PFSK-1 (cell line): ENCODE results near the gene SMC4.

Experiments
- FOXP2 ChIP-seq: optimal IDR thresholded peaks from 2 replicates; pipeline ENCODE3; 2011; ENCODE audit warnings: borderline replicate concordance, control low read depth, inconsistent platforms; ENCODE audit not compliant: insufficient read depth; ENCODE audit errors: extremely low read length, extremely low read depth
- POLR2AphosphoS5 ChIP-seq: IDR thresholded peaks from 2 replicates; pipeline ENCODE4 v1.6.1; 2012; ENCODE audit warnings: low read depth, mild to moderate bottlenecking, control low read depth, low read length, moderate library complexity
- SIN3A ChIP-seq: IDR thresholded peaks from 2 replicates; pipeline ENCODE4 v1.6.1; 2012; ENCODE audit warnings: mild to moderate bottlenecking, low read length, moderate library complexity, borderline replicate concordance; ENCODE audit not compliant: insufficient read depth
- TAF1 ChIP-seq: IDR thresholded peaks from 2 replicates; pipeline ENCODE4 v1.6.1; 2012; ENCODE audit warnings: low read length, control low read depth, borderline replicate concordance; ENCODE audit not compliant: insufficient read depth
- TF ChIP-seq, protein P1 (sequence below), 2 experiments: IDR thresholded peaks; 2 replicates each; pipeline versions ENCODE4 v1.6.1 to v1.8.0; 2011 to 2012; ENCODE audit warnings: low read depth in 2 of 2, low read length in 2 of 2, control low read depth in 1 of 2, inconsistent platforms in 1 of 2, mild to moderate bottlenecking in 1 of 2, moderate library complexity in 1 of 2; ENCODE audit not compliant: insufficient read depth in 1 of 2

Gene SMC4

DNA sequence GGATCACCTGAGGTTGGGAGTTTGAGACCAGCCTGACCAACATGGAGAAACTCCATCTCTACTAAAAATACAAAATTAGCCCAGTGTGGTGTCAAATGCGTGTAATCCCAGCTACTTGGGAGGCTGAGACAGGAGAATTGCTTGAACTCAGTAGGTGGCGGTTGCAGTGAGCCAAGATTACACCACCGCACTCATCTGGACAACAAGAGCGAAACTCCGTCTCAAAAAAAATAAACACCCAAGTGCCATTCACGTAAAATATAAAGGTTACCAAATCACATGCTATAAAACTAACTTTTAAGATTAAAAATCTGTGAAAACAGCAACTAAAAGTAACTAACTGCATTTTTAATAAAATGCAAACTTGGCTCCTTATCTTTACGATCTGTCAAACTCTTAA lies 41.2 kb downstream of the SMC4 start:
- no peak for TF ChIP-seq POLR2AphosphoS5
- no peak for TF ChIP-seq TAF1
- TF ChIP-seq, protein P1, sequence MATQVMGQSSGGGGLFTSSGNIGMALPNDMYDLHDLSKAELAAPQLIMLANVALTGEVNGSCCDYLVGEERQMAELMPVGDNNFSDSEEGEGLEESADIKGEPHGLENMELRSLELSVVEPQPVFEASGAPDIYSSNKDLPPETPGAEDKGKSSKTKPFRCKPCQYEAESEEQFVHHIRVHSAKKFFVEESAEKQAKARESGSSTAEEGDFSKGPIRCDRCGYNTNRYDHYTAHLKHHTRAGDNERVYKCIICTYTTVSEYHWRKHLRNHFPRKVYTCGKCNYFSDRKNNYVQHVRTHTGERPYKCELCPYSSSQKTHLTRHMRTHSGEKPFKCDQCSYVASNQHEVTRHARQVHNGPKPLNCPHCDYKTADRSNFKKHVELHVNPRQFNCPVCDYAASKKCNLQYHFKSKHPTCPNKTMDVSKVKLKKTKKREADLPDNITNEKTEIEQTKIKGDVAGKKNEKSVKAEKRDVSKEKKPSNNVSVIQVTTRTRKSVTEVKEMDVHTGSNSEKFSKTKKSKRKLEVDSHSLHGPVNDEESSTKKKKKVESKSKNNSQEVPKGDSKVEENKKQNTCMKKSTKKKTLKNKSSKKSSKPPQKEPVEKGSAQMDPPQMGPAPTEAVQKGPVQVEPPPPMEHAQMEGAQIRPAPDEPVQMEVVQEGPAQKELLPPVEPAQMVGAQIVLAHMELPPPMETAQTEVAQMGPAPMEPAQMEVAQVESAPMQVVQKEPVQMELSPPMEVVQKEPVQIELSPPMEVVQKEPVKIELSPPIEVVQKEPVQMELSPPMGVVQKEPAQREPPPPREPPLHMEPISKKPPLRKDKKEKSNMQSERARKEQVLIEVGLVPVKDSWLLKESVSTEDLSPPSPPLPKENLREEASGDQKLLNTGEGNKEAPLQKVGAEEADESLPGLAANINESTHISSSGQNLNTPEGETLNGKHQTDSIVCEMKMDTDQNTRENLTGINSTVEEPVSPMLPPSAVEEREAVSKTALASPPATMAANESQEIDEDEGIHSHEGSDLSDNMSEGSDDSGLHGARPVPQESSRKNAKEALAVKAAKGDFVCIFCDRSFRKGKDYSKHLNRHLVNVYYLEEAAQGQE (IDR thresholded peaks at IDR 0.05; ENCODE audit: insufficient read depth in 1 of 2, low read depth in 2 of 2, low read length in 2 of 2) = no peak
- TF ChIP-seq FOXP2 = no peak
- TF ChIP-seq SIN3A = no peak

DNA sequence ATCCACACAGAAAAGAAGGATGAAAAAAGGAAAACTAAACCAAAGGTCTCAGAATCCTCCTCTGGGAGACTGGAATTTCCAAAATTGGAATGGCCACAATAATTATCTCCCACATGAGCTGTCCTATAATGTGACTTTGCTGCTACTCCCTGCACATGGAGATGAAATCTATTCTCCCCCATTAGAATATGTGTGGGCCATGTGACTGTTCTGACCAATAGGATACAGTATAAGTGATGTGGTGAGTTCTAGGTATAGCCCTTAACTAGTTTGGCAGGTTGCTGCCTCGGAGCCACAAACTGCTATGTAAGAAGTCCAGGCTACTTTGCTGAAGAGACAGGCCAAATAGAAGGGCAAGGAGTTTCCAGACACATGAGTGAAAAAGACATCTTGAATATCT lies 45.0 kb downstream of the SMC4 start:
- TF ChIP-seq FOXP2 = no peak
- no peak for TF ChIP-seq SIN3A
- TF ChIP-seq POLR2AphosphoS5 = no peak
- TF ChIP-seq TAF1 = no peak
- TF ChIP-seq, protein P1 (IDR thresholded peaks at IDR 0.05; ENCODE audit: insufficient read depth in 1 of 2, low read depth in 2 of 2, low read length in 2 of 2) = no peak

DNA sequence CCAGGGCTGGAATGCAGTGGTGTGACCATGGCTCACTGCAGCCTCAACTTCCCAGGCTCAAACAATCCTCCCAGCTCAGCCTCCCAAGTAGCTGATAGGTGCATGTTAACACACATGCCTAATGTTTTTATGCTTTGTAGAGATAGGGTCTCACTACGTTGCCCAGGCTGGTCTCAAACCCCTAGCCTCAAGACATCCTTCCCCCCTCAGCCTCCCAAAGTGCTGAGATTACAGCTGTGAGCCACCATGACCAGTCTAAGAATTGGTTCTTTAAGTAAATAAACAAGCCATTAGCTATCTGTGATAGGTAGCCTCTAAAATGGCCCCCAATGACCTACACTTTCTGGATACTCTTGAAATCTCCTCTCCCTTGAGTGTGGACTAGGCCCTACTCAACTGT lies 46.4 kb downstream of the SMC4 start:
- TF ChIP-seq, protein P1 (IDR thresholded peaks at IDR 0.05; ENCODE audit: insufficient read depth in 1 of 2, low read depth in 2 of 2, low read length in 2 of 2) = no peak
- TF ChIP-seq SIN3A (no peak), TAF1 (no peak), POLR2AphosphoS5 (no peak), FOXP2 (no peak)

DNA sequence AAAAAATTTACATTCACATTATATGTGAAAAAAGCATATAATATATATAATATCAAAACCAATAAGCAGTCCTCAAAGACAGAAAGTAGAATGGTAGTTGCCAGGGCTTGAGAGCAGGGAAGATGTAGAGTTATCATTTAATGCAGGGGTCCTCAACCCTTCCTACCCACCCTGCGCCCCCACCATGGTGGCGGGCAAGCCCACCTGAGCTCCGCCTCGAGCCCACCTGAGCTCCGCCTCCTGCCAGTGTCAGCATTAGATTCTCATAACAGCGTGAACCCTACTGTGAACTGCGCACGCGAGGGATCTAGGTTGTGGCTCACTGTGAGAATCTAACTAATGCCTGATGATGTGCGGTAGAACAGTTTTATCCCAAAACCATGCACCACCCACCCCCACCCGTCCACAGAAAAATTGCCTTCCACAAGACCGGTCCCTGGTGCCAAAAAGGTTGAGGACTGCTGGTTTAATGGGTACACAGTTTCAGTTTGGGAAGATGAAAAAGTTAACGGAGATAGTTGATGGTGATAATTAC lies 47.1 kb downstream of the SMC4 start:
- TF ChIP-seq, protein P1 (IDR thresholded peaks at IDR 0.05; ENCODE audit: insufficient read depth in 1 of 2, low read depth in 2 of 2, low read length in 2 of 2) = no peak
- TF ChIP-seq FOXP2 (no peak), TAF1 (no peak), SIN3A (no peak)

DNA sequence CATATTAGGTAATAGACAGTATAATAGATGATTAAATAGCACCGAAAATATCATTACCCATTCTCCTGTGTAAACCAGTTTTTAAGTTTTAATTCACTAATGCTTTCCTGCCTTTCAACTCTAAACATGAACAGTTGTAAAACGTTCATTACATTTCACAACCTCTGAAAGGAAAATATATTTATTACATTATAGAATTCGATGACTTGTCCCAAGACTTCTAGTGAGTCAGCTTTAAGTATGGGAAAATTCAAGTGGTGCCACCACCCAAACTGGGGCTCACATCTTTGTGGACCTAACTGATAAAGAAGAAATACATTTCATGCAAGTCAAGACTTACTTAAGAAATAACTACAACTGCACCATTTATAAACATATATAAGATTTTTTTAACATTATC lies 48.1 kb downstream of the SMC4 start:
- TF ChIP-seq TAF1 (no peak), POLR2AphosphoS5 (no peak), SIN3A (no peak), FOXP2 (no peak)
- TF ChIP-seq, protein P1 (IDR thresholded peaks at IDR 0.05; ENCODE audit: insufficient read depth in 1 of 2, low read depth in 2 of 2, low read length in 2 of 2) = no peak
